CD4-positive, alpha-beta T cell treated with Interleukin-21 for 1 hour (primary cell): ENCODE results near the gene SLC6A6.
"Not testable (repeated sequence)": the region's sequence is repeated elsewhere in the genome, so short reads cannot be mapped to it uniquely, and the experiment has no call there.

ENCODE experiments used
- DNase-seq: peaks from one replicate; pipeline ENCODE4 v3.0.0-alpha.2; 2020

Gene SLC6A6

DNA sequence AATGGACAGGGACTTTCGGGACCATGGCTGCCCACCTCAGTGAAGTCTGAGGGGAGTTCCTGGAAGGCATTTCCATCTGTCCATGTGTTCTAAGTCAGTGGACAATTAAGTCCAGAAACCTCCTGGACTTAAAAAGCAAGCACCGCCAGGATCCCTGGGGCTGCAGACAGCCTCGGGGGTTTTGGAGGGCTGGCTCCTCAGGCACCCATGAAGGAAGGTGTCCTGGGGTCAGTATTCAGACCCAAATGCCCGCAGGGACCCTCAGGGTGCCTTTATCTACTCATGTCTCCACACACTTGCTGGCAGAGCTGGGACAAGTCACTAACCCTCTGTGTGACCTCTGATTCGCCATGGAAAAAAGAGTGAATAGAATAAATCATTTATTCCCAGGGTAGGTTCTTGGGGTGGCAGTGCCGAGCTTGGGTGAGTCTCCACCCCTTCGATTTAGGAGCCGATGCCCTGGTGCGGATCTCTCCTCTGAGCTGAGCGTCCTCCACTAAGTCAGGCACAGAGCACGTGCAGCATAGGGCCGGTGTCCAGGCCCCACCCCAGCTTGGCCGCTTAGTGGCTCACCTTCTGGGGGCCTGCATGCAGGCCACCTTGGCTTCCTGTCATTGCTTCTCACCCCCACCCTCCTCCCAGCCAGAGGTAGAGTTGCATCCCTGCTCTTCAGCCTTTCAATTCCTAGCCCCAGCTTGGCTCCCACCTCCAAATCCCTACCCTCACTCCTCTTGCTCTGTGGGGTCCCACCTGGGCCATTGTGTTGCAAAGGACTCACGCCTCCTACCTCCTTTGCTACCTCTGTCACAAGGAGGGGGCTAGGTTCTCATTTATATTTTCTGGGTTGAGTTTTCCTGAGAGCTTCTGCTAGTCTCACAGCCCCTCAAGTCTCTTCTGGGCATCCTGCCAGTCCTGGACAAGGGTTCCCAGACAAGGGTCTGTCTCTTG, 19.9 kb downstream of the SLC6A6 start:
- no peak for DNase-seq

DNA sequence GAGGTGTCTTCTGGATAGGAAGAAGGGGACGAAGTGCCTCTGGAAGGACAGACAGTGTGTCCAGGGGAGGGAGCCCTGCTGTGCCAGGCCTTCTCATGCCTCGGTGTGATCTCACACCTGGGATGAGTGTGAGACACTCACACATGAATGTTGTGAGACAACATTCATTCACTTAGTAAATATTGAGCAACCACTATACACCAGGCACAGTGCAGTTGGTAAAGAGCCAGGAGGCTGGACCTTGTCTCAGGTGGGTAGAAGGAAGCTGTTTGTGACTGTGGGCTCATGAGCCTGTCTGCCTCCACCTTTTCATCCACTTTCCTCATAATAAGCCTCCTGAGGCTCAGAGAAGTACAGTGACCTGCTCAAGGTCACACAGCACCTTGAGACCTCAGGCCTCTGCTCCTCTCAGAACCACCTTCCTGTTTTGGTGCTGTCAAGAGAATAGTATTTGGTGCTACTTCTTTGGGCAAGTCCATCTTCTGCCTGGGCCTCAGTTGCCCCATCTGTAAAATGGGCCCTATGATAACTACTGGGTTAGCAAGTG, 20.9 kb downstream of the SLC6A6 start:
- no peak for DNase-seq

DNA sequence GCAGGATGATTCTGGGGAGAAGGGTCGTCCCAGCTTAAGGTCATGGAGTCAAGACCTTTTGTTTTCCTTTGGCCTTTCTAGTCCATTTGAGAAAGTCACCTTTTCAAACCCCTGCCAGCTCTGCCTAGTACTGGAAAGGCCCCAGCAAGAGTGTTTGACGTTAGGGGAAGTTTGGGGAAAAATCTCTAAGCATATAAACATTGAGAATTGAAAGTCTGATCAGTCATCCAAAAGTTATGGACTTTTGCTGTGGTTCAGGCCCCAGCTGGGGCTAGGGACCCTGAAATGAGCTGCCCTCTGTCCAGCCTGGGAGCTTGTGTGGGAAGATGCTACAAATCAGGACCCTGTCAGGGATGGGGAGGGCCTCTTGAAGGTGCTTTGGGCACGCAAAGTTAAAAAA, 21.6 kb downstream of the SLC6A6 start:
- DNase-seq, result no peak

DNA sequence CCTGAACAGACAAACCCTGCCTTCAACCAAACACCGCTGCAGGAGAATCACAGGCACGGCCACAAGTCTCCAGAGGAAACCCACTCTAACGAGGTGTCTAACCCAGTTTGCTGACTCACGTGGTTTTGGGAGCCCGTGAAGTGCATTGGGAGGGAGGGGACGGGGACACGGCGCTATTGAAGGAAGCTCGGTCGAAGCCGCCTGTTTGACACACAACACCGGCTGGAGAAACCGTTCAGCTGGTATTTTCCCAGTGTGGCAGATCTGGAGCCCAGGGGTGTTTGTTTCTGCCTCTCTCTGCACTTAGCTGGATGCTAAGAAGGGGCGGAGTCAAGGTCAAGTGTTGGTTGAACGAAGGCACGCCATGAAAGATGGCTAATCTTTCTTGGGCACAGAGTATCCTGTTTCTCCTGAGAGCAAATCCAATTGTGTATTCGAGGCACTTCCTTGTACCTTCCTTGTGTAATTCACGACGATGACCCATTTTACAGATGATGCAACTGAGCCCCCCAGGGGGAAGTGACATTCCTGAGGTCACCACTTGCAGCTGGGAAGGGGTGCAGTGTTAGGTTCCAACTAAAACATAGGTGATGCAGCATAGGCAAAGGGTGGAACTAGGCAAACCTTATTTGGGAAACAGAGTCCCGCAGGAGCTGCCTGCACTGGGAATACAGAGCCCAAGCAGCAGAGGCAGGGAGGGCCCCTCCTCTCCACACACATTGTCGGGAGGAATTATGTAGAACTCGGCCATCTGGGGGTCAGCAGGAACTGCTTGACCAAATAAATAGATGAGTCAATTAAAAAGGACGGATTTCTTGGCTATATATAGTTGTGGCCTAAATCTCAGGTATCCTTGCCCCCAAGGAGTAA, 22.5 kb downstream of the SLC6A6 start:
- peak; percentile 64 for DNase-seq

DNA sequence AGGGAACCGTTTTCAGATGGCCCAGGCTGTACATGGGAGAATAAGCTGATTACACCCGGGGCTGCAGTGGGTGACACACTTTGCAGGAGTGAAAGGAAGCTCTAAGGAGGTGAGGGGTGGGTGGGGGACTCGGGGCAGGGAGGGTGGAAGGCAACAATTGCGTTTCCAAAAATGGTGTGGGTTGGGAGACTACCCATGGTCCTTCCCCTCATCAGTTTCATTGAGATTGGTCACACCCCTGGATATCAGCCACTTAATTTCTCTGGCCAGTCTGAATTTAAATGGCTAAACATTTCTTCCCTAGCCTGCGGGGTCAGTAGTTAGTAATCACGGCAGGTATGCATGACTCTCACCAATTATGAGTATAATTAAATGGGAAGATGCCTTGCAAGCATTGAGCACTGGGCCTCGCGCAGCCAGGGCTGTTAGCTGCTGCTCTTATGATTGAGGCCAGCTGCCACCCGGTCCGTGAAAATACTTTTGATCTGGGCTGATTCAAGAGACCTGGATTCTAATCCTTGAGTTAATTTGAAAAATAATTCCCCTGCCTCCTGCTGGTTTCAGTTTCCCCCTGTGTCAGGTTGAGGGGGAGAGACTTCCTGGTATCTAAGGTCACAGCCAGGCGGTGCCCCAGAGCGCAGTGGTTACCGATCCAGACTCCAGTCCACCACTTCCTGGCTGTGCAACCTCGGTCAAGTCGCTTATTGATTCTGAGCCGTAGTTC, 23.3 kb downstream of the SLC6A6 start:
- DNase-seq, result peak; percentile 71

DNA sequence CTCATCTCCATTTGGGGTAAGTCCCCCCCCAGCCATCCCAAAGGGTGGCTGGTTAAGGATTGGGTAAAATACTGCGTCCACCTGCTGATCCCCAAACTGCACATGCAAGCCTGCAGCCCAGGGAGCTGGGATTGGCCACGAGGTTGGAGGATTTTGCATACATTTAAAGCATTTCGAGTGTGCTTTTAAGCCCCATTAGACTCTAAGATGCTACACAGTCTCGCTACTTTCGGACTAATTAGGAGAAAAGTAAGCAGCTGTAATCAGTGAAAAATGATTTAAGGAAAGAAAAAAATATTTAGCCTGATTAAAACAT, 23.9 kb downstream of the SLC6A6 start:
- no peak for DNase-seq

DNA sequence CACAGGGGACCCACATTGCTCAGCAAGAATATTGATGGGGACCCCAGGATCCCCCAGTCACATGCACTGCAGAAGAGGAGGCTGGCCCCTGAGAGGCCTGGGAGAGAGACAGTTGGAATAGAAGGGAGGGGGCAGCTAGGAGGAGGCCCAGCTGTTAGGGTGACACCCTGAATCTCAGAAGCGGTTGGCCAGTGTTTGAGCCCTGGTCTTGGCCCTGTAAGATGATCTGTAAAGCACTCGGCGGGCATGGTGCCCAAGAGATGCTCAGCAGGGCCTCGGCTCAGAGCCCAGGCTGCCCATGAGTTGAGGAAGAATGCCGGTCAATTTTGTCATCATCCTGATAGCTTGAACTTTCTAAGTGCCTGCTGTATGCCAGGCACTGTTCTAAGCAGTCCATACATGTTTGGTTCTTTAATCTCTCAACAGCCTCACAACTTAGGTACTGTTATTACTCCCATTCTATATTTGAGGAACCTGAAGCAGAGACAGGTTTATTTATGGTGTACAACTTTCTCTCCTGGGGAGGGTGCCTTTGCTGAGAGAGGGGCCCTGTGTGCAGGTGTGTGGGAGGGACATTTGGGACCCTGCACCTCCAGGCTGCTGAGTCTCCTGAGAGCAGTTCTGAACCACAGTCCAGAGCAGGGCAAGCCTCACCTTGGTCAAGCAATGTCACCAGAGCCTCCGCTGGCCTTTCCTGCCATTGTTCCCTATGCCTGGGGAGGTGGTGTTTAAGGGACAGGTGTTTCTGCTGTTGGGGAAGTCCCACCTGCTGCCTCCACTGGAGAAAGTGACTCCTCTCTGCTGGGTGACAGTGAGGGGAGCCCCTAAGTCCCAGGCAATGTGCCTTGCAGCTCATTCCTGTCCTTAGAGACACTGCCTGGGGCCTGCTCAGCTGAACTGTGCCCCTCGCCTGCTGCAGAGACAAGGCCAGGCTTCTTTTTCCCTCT, 26.0 kb downstream of the SLC6A6 start:
- DNase-seq, result no peak

DNA sequence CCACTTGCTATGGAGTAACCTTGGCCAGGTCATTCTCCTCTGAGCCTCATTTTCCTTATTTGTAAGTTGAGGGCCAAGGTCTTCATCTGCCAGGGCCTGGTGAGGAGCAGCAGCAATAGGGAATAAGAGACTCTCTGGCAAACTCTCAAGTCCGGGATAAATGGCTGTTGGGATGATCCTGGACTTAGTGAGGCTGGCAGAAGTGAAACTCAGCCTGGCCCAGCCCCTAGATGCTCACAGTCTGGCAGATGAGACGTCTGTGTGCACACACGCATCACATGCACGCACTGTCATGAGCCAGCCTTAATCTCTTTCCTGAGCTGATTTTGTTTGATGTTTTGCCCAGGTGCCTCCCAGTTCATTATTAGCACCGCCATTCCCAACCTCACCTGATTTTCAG, 26.8 kb downstream of the SLC6A6 start:
- no peak for DNase-seq

DNA sequence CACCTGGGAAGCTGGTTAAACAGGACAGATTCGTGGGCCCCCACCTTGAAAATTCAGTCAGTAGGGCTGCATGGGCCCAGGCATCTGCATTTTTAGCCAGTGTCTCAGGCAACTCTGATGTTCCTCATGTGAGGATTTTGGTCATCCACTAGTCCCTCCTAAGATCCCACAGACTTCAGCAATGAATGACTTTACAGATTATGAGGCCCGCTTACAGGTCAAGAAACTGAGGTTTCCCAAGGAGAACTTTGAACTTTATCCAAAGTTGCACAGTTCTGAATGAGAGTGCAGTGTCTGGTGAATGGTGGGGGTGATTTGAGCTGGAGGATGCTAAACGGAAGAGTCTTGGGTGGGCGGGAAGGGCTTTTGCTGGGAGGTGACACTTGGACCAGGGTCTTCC, 27.2 kb downstream of the SLC6A6 start:
- DNase-seq, result no peak

DNA sequence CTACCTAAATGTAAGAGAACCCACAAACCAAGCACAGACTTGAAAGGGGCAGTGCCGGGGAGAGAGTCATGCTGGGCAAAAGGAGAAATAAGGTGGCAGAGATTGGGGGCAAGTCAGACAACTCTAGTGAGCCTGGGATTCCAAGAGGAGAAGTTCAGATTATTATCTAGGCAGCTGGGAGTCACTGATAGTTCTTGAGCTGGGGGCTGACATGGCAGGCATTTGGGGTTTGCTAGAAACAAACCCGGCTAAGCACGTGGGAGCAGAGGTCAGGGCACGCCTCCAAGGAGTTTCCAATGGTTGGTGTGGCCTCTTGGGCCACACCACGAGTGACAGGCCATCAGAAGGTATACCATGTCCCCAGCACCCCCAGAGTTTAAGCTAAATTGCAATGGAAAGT, 27.6 kb downstream of the SLC6A6 start:
- DNase-seq, result no peak

DNA sequence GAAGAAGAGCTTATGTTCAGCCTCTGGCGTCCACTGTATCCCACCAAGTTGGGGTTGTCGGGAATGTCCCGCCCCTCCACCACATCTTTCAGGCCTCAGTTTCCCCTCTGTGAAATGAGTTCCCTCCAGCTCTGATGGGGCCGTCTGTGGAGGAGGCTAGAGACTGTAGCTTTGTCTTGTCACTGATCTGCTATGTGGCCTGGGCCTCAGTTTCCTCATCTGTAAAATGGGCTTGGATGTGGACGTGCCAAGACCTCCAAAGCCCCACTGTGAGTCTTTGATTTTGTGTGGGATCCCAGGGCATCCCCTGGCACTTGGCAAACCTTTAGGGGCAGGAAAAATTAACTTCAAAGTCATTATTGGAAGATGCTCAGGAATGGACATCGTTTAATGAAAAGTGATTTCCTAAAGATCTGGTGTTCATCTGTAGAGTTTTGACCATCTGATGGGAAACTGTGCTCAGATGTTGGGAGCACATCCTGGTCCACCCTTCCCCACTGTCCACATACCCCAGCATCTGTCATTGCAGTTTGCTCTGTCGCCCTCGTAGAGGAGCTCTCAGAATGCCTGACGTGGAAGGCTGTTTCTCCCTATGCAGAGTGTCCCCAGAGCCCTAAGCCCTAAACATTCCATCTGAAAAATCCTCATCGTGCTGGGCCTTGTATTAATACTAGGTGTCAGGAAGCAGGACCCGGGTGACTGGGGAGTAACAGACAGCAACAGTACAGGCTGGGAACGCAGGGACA, 28.5 kb downstream of the SLC6A6 start:
- DNase-seq, result no peak

DNA sequence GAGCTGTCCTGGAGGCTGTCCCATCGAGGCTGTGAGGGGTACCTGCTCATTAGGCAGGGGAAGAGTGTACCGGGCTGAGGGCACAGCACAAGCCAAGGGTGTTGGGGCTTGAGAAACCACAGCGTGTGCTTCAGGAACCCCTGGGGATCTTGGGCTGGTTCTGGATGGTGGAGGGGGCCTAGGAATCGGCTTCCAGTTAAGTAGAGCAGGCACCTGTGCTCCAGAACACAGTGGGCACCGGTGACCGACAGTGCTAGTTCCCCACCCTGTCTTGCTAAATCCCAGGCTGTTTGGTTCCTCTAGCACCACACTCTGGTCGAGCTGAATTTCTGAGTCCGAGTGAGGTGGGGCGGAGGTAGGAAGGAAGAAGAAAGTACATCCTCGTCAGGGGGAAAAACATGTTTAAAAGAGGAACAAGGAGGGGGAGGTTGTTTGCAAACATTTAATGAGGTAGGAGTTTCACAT, 29.1 kb downstream of the SLC6A6 start:
- no peak for DNase-seq

DNA sequence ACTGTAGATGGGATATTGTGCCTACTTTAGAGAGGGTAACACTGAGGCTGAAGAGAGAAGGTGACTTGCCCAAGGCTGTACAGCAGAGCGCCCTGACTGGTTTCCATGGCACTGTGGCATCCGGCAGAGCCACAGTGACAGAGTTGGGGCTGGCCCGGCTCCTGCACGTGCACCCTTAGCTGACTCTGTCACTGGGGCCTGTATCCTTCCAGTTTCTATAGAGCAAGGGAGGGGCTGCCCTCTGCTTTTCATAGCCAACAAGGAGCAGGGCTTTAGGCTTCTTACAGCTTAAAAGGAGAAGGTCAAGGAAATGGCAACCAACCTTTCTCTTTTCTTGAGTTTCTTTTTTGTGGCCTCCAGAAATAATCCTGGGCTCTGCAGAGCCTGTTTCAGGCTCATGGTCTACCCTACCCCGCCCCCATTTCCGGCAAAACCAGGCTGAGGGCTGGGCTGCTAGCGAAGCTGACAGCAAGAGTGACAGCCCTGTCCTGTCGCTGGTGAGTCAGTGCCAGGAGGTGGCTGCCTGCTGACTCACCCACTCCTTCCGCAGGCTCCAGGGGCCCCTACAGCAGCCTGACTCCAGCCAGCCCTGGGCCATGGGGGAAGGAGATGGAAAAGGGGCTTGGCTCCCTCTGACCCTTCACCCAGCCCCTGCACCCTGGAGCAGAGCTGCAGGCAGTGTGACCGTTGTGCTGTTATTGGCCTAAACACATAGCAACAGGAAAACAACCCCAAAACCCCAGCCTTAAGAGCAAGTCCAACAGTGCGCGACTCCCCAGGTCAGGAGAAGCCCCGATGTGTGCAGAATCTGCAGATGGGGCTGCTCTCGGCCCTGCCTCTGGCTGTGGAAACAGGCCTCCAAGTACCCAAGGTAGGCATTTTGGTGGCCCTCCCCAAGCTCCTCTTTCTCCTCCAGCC, 29.8 kb downstream of the SLC6A6 start:
- peak; percentile 93 for DNase-seq

DNA sequence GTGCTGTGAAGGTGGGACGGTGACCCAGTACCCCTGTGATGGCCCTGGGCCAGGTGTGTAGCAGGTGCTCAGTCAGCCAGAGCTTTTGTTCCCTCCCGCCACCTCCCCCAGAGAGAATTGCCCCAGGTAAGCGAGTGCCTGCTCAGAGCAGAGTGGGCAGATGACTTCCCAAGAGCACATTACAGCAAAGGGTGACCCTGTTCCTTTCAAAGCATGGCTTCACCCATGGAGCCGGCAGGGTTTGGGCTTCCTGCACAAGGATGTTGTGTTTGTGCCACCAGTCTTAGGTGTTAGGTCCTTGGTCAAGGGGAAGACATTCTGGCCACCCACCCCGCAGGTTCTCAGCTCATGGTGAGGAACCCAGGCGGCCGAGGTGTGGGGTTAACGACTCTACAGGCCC, 30.7 kb downstream of the SLC6A6 start:
- DNase-seq, result no peak

DNA sequence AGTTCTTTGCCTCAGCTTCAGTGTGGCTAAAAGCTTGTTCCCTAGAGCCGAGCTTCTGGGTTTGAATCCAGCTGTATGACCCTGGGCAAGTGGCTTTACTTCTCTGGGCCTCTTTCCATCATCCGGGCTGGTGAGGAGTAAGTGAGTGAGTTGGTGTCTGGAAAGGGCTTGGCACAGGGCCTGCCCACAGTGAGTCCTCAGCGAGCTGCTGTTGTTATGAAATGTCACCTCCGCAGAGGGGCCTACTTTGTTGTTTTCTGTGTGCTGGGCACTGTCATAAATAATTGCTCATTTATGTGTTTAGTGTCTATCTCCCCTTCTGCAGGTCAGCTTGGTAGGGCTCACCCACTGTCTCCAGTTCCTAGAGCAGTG, 31.7 kb downstream of the SLC6A6 start:
- DNase-seq, result no peak

DNA sequence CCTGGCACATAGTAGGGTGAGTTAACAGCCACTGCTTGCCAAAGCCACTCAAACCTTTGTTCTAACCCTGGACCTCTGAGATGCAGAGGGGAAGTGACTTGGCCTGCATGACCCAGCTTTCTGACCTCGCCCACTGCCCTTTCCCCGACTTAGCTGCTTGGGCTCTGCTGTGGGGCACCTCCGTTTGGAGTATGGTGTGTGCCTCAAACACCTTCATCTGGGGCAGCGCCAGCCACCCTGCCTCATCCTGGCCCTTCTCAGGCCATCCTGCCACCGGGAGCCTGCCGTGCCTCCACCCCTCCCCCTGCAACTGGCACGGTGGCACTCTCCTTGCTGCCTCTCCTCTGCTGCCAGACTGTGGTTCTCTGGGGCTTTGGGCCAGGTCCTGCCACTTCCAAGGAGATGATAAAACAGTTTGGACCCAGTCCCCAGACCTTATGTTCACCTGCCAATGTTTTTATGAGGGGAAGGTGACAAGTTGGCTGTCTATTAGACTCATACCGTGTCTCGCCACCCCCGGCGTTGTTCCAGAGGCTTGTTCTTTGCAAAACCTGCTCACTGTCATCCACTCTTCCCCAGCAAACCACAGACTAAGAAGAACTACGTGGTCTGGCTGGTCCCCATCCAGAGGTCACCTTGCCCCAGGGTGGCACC, 32.2 kb downstream of the SLC6A6 start:
- DNase-seq, result no peak

DNA sequence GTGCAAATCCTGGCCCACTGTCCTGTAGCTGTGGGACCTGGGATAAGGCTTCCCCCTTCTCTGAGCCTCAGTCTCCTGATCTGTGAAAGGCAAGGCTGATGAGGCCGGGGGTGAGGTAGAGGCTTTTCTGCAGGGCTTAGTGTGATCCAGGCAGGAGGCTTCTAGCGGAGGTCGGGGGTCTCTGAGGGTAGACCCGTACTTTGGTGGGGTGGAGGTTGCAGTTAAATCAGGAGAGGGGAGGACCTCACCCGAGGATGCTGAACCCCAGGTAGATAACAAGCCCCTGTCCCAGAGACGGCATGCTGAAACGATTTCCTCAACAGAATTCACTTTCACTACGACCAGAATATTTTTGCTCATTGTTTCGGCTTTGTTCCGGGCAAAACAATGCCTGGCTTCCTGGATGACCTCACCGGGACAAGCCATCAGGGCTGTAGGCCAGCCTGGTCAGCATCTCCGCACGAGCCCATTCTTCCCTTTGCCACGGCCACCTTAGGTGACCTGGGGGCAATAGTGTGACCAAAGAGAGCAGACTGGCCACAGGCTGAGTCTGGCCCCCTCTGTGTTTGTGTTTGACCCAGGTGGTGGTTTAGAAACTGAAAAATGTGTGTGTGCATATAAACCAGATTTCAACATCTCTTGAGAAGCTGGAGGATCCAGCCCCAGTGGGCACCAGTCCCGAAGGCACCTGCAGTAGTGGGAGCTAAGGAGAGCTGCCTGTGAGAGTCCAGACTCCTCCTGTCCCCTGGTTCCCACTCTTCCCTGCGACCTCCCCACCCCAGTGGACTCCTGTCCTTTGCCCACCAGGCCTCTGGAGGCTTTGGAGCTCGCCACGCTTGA, 33.0 kb downstream of the SLC6A6 start:
- DNase-seq, result no peak

DNA sequence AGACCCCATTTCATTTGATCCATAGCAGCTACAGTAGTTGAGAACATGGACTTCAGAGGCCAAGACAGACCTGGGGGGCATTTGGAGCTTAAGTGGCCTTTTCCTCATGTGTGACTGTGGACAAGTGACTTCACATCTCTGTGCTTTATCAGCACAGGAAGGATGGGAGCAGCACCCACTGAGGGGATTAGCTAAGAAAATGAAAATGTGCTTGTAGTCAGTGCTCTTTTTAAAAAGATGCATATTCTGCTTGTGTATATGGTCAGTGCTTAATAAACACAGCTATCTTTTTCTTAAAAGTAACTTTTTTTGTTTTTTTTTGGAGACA, 34.5 kb downstream of the SLC6A6 start:
- DNase-seq, result no peak

DNA sequence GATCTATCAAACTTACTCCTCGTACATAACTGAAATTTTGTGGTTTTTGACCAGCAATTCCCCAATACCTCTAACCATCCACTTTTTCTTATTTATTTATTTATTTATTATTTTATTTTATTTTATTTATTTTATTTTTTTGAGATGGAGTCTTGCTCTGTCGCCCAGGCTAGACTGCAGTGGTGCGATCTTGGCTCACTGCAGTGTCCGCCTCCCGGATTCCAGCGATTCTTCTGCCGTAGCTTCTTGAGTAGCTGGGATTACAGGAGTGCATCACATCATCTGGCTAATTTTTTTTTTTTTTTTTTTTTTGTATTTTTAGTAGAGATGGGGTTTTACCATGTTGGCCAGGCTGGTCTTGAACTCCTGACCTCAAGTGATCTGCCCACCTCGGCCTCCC, 35.3 kb downstream of the SLC6A6 start:
- not testable (repeated sequence) for DNase-seq
